GM12874 (cell line): Measurements from ENCODE around the gene MYO1C.
A peak's percentile ranks its signal among the peaks of the same experiment; 100 is the strongest.

ENCODE experiments used
- CTCF ChIP-seq: IDR thresholded peaks from 2 replicates; pipeline ENCODE4 v1.5.1; 2011; ENCODE audit warnings: low read depth, mild to moderate bottlenecking, control low read depth, low read length, moderate library complexity; ENCODE audit not compliant: insufficient read depth

MYO1C gene

GRCh38 chr17:1486802-1487695 lies 5.4 kb downstream of the MYO1C start:
- no peak for TF ChIP-seq CTCF

- TF ChIP-seq CTCF: no peak
These were observed 6.8 kb downstream of the MYO1C start for GRCh38 chr17:1485423-1486376.

- TF ChIP-seq CTCF: peak; percentile 12; the same call in 1 of the 2 replicates
These were observed 7.6 kb downstream of the MYO1C start for GRCh38 chr17:1484676-1485422.

GRCh38 chr17:1484060-1484535 lies 8.4 kb downstream of the MYO1C start:
- no peak for TF ChIP-seq CTCF

GRCh38 chr17:1482680-1483079 lies 9.8 kb downstream of the MYO1C start:
- no peak for TF ChIP-seq CTCF

GRCh38 chr17:1481736-1482135 lies 10.8 kb downstream of the MYO1C start:
- no peak for TF ChIP-seq CTCF
